GM21447 (cell line): ENCODE data around the gene TOMM70.
"Not testable (repeated sequence)": the region's sequence is repeated elsewhere in the genome, so short reads cannot be mapped to it uniquely, and the experiment has no call there.

Source experiments
- ATAC-seq: cut with Tn5 transposase; IDR thresholded peaks from one replicate; pipeline ENCODE4 v1.9.1; 2021; ENCODE audit not compliant: unreplicated experiment

TOMM70 gene

GRCh38 chr3:100329800-100330489 lies 70.9 kb downstream of the TOMM70 start:
- no peak for ATAC-seq

DNA sequence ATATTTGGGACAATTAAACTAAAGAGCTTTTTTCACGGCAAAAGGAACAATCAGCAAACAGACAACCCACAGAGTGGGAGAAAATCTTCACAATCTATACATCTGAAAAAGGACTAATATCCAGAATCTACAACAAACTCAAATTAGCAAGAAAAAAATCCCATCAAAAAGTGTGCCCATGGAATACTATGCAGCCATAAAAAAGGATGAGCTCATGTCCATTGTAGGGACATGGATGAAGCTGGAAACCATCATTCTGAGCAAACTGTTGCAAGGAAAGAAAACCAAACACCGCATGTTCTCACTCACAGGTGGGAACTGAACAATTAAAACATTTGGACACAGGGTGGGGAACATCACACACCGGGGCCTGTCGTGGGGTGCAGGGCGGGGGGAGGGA lies 73.5 kb downstream of the TOMM70 start:
- ATAC-seq, result not testable (repeated sequence)

DNA sequence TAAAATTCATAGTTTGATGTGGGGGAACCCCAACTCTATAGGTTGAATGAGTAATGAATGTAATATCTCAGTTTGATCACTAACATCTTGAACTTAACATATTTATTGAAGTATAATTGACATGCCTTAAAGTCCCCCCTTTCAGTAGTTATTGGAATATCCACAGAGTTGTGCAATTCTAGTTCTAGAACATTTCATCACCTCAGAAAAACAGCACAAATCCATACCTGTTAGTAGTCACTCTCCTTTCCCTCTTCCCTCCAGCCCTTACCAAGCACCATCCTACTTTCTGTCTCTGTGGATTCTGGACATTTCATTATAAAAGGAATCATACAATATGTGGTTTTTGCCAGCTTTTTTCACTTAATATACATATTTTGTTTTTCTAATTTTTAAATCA lies 75.1 kb downstream of the TOMM70 start:
- ATAC-seq, result no peak

GRCh38 chr3:100324044-100324443 lies 76.8 kb downstream of the TOMM70 start:
- ATAC-seq, result no peak

- no peak for ATAC-seq
Measured at GRCh38 chr3:100319951-100320350, 80.9 kb downstream of the TOMM70 start.

- no peak for ATAC-seq
Measured at GRCh38 chr3:100317912-100318311, 83.0 kb downstream of the TOMM70 start.

DNA sequence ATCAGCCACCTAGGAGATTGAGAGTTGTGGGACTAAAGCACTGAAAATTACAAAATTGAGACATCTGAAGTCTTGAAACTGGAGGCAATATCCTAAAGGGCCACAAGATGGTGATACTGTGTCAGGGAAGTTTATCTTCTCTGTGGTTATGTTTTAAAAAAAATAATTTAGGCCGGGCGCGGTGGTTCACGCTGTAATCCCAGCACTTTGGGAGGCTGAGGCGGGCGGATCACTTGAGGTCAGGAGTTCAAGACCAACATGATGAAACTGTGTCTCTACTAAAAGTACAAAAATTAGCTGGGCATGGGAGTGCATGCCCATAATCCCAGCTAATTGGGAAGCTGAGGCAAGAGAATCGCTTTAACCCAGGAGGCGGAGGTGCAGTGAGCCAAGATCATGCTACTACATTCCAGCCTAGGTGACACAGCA lies 84.2 kb downstream of the TOMM70 start:
- peak; percentile 59 for ATAC-seq
